ENCODE results near the gene SFXN5.

GRCh38 chr2:73087311-73087710, 15.8 kb upstream of the SFXN5 start:
- TF ChIP-seq RAD21 (IDR thresholded peaks at IDR 0.05; ENCODE audit: low read length): no peak
- TF ChIP-seq ELK1 (IDR thresholded peaks at IDR 0.05; ENCODE audit: borderline replicate concordance, low read depth, low read length): no peak
- no peak for TF ChIP-seq CTCF (conservative IDR thresholded peaks at IDR 0.05; ENCODE audit: low read depth, low read length)
- TF ChIP-seq USF2 (IDR thresholded peaks at IDR 0.05; ENCODE audit: low read depth, low read length): no peak
- no peak for TF ChIP-seq POLR2A (IDR thresholded peaks at IDR 0.05; ENCODE audit: low read depth, low read length)
- no peak for TF ChIP-seq SMC3 (IDR thresholded peaks at IDR 0.05; ENCODE audit: low read depth, low read length)
- no peak for TF ChIP-seq RCOR1 (IDR thresholded peaks at IDR 0.05; ENCODE audit: insufficient replicate concordance, low read length)
- no peak for TF ChIP-seq NFE2L2 (IDR thresholded peaks at IDR 0.05; ENCODE audit: low read depth, low read length)
- no peak for TF ChIP-seq CEBPB (IDR thresholded peaks at IDR 0.05; ENCODE audit: low read depth, low read length)
- TF ChIP-seq CHD1 (IDR thresholded peaks at IDR 0.05; ENCODE audit: low read depth, low read length): no peak
- TF ChIP-seq RFX5 (IDR thresholded peaks at IDR 0.05; ENCODE audit: low read depth, low read length): no peak

Data from IMR-90 (cell line).